VCaP (cell line): ENCODE measurements around the gene DAPK1.

Experiments used
- H3K27ac ChIP-seq: fragments of 450-650 bp; 2 replicates; pipeline ENCODE4 v1.5.1; 2017
- CTCF ChIP-seq: fragments of 450-650 bp; conservative IDR thresholded peaks from 2 replicates; pipeline ENCODE4 v1.5.1; 2017; ENCODE audit warnings: mild to moderate bottlenecking, moderate library complexity

The DAPK1 gene

DNA sequence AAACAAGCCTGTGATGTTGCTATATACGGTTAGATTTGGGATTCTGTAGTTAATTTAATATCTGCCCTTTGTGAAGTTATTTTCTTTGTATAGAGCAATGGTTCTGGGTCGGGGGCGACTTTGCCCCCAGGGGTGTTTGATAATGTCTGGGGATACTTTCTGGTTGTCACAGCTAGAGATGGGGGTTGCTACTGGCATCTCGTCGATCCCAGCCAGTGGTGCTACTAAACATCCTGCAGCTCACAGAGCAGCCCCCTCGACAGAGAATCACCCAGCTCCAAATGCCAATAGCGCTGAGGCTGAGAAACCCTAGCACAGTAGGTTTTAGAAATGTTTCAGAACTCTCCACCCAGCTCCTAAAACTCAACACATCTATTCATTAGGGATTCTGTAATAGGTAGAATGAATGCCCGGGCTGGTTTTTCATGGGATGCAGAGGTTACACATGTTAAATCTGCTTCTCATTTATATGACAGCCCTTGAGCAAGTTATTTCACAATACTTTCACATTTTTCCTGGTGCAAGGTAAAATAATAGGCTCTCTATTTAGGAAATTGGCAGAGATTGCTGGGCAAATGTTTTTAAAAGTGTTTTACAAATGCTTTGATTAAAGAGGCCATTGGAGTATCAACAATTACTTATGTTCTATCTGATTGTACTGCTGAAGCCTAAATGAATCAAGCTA lies 153.1 kb downstream of the DAPK1 start:
- TF ChIP-seq CTCF = no peak
- no peak overlapping the region for H3K27ac ChIP-seq

GRCh38 chr9:87651431-87651830 lies 153.8 kb downstream of the DAPK1 start:
- no peak for TF ChIP-seq CTCF
- H3K27ac ChIP-seq = no peak overlapping the region

DNA sequence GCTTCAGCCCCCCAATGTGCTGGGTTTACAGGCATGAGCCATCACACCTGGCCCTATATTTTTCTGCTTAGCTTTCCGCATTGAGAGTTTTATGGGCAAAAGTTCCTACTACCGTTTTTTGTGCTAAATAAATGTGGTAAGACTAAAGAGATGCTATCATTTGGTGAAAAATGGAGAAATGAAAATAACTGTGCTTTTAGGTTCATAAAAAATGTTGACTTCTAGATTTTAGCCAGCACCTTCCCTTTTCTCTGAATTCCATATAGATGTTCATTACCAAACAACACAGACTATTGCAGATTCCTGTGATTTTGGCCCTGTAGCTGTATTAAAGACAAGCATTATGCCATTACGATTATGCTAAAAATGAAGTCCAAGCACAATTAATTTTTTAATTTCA lies 156.3 kb downstream of the DAPK1 start:
- no peak for TF ChIP-seq CTCF
- no peak overlapping the region for H3K27ac ChIP-seq

DNA sequence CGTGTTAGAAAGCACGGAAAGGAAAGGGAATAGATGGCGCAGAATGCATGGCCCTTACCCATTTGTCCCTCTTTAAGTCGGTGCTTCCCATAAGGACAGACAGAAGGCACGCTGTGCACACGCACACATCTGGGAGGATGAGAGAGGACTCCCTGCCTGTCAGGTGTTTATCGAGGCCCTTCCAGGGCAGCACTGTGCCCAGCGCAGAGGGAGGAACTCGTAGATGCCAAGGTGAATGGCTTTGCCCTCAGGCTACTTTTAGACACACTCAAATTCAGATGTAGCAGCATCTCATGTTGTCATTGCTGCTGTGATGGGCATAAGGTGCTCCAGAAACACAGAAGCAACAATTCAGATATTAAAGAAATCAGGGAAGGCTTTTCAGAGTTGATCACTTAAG lies 158.1 kb downstream of the DAPK1 start:
- no peak overlapping the region for H3K27ac ChIP-seq
- TF ChIP-seq CTCF = no peak

- H3K27ac ChIP-seq = no peak overlapping the region
These were observed 158.8 kb downstream of the DAPK1 start for GRCh38 chr9:87656485-87656884.

GRCh38 chr9:87657190-87657589 lies 159.5 kb downstream of the DAPK1 start:
- TF ChIP-seq CTCF = no peak
- H3K27ac ChIP-seq = no peak overlapping the region

More at GRCh38 chr9:87656485-87656884, 158.8 kb downstream of the DAPK1 start:
- TF ChIP-seq CTCF = no peak

GRCh38 chr9:87657893-87658292 lies 160.2 kb downstream of the DAPK1 start:
- H3K27ac ChIP-seq = no peak overlapping the region

More at GRCh38 chr9:87657893-87658292, 160.2 kb downstream of the DAPK1 start:
- no peak for TF ChIP-seq CTCF
